Panc1 (cell line): ENCODE results near the gene KIF18B. TPM values are rescaled to one million over a fixed set of nuclear protein-coding genes. Genes with fewer than 3 reads are reported as not detected.

Experiments
- ATAC-seq: fragments of 200-7000 bp; cut with Tn5 transposase; 2 replicates; pipeline ENCODE4 v1.9.1; 2020; ENCODE audit warnings: mild to moderate bottlenecking, moderate library complexity
- BruUV-seq: library from RNA; stranded (reverse); fragments of 400-500 nt; replicated peaks from 2 replicates; lab custom pipeline; 2021; lab: Mats Ljungman, UMichigan
- CTCF ChIA-PET: fragments of 300-600 bp; sonication (Branson Sonifier 250); formaldehyde crosslinking; loops from one replicate; lab custom pipeline; 2022; ENCODE audit warnings: antibody characterized with exemption; lab: Charles Lee
- POLR2A ChIA-PET: fragments of 300-600 bp; sonication (Branson Sonifier 250); formaldehyde crosslinking; loops from one replicate; lab custom pipeline; 2022; ENCODE audit warnings: antibody characterized with exemption; lab: Charles Lee
- DNase-seq: peaks from one replicate; pipeline ENCODE4 v3.0.0-alpha.2; 2010; ENCODE audit warnings: low read depth, low spot score
- H3K27ac ChIP-seq: 2 replicates; pipeline ENCODE4 v1.5.1; 2011; ENCODE audit warnings: mild to moderate bottlenecking, low read length, inconsistent platforms
- H3K27me3 ChIP-seq: fragments of 200-500 bp; sonication (Bioruptor generic); 2 replicates; pipeline ENCODE4 v1.6.0; 2014; ENCODE audit warnings: low read length, inconsistent platforms; ENCODE audit not compliant: control insufficient read depth, insufficient read depth
- H3K36me3 ChIP-seq: fragments of 200-500 bp; sonication (Bioruptor generic); 2 replicates; pipeline ENCODE4 v1.5.1; 2014; ENCODE audit warnings: inconsistent platforms, mild to moderate bottlenecking, low read length, moderate library complexity; ENCODE audit not compliant: control insufficient read depth, insufficient read depth
- H3K4me1 ChIP-seq: 2 replicates; pipeline ENCODE4 v1.5.1; 2011; ENCODE audit warnings: inconsistent platforms, mild to moderate bottlenecking, low read length, moderate library complexity; ENCODE audit not compliant: control insufficient read depth, insufficient read depth
- H3K4me3 ChIP-seq, 2 experiments: 2 replicates each; pipeline ENCODE4 v1.5.1; 2011 to 2012; ENCODE audit warnings: low read depth in 2 of 2, low read length in 2 of 2, mild to moderate bottlenecking in 2 of 2, inconsistent platforms in 1 of 2, moderate library complexity in 1 of 2
- H3K9me3 ChIP-seq: fragments of 200-500 bp; sonication (Bioruptor generic); 2 replicates; pipeline ENCODE4 v1.5.1; 2014; ENCODE audit warnings: low read depth, mild to moderate bottlenecking, inconsistent platforms, low read length, moderate library complexity; ENCODE audit not compliant: control insufficient read depth, insufficient read depth
- POLR2AphosphoS5 ChIP-seq: IDR thresholded peaks from 2 replicates; pipeline ENCODE4 v1.6.1; 2012; ENCODE audit warnings: mild to moderate bottlenecking, low read depth, low read length, moderate library complexity
- REST ChIP-seq, 2 experiments: IDR thresholded peaks; 2 replicates each; pipeline ENCODE4 v1.6.1; 2011 to 2012; ENCODE audit warnings: low read depth in 2 of 2, control low read depth in 1 of 2, low read length in 1 of 2, mild to moderate bottlenecking in 1 of 2, moderate library complexity in 1 of 2; ENCODE audit not compliant: insufficient read depth in 1 of 2
- SIN3A ChIP-seq: IDR thresholded peaks from 2 replicates; pipeline ENCODE4 v1.6.1; 2012; ENCODE audit warnings: low read depth, mild to moderate bottlenecking, low read length, moderate library complexity, borderline replicate concordance; ENCODE audit not compliant: insufficient read depth
- TCF7L2 ChIP-seq: IDR thresholded peaks from 2 replicates; pipeline ENCODE4 v1.6.1; 2011; ENCODE audit warnings: mild to moderate bottlenecking, low read depth, low read length, inconsistent platforms
- in situ Hi-C: cut with HindIII; loops from 2 replicates; pipeline ENCODE4 v1.10.0; 2016; ENCODE audit warnings: low sequenced_read_pairs, low pct_unique_long_range_greater_than_20kb
- intact Hi-C: fragments of 100-400 bp; cut with micrococcal nuclease; formaldehyde crosslinking; loops from one replicate; pipeline ENCODE4 v1.10.0; 2022; ENCODE audit not compliant: unreplicated experiment
- total RNA-seq: library from RNA; stranded (reverse); gene quantifications from one replicate; pipeline ENCODE4 v1.2.1, GENCODE V29; 2021; ENCODE audit not compliant: unreplicated experiment
- TF ChIP-seq, protein P1 (sequence below): fragments of 450-650 bp; IDR thresholded peaks from 2 replicates; pipeline ENCODE4 v1.5.1; 2017; ENCODE audit warnings: mild to moderate bottlenecking

Gene KIF18B
- total RNA-seq, 1 experiment from 2014 or later: 31.3 TPM

- H3K27me3 ChIP-seq: no peaks in the 10 kb centered on the region
- no peak within 1 kb of the TSS for H3K4me3 ChIP-seq
- ChIA-PET CTCF (no interaction called here), POLR2A (no interaction called here)
- BruUV-seq: no TSS peak
- no peaks in the 10 kb centered on the region for H3K4me1 ChIP-seq
- no peak for DNase-seq
- intact Hi-C loops: no loop called here
- H3K9me3 ChIP-seq: no peaks in the 10 kb centered on the region
- no peak for TF ChIP-seq POLR2AphosphoS5
- in situ Hi-C loops: no loop called here
- no peaks in the 10 kb centered on the region for H3K36me3 ChIP-seq
- no peak within 1 kb of the TSS for H3K27ac ChIP-seq
- no peak for ATAC-seq
Observed at GRCh38 chr17:44915321-44915726, 32.2 kb downstream of the KIF18B start, which contains the start of gene GFAP. Gene GFAP, minus strand, starts transcription at chr17:44915500. Its CDS starts 14 bp downstream, at chr17:44915486.

- no peaks in the 10 kb centered on the region for H3K36me3 ChIP-seq
- intact Hi-C loops: no loop called here
- BruUV-seq: no TSS peak
- DNase-seq (no peak), ATAC-seq (no peak)
- no peak overlapping the region for H3K27ac ChIP-seq
- no peaks in the 10 kb centered on the region for H3K4me1 ChIP-seq
- CTCF ChIA-PET: no interaction called here
- no peak overlapping the region for H3K4me3 ChIP-seq
- TF ChIP-seq POLR2AphosphoS5: no peak
- no peak for TF ChIP-seq TCF7L2
- TF ChIP-seq REST (IDR thresholded peaks at IDR 0.05; ENCODE audit: insufficient read depth in 1 of 2, low read depth in 2 of 2, low read length in 1 of 2): no peak
- TF ChIP-seq, protein P1, sequence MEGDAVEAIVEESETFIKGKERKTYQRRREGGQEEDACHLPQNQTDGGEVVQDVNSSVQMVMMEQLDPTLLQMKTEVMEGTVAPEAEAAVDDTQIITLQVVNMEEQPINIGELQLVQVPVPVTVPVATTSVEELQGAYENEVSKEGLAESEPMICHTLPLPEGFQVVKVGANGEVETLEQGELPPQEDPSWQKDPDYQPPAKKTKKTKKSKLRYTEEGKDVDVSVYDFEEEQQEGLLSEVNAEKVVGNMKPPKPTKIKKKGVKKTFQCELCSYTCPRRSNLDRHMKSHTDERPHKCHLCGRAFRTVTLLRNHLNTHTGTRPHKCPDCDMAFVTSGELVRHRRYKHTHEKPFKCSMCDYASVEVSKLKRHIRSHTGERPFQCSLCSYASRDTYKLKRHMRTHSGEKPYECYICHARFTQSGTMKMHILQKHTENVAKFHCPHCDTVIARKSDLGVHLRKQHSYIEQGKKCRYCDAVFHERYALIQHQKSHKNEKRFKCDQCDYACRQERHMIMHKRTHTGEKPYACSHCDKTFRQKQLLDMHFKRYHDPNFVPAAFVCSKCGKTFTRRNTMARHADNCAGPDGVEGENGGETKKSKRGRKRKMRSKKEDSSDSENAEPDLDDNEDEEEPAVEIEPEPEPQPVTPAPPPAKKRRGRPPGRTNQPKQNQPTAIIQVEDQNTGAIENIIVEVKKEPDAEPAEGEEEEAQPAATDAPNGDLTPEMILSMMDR: no peak
- no peak for TF ChIP-seq SIN3A
- H3K9me3 ChIP-seq: no peaks in the 10 kb centered on the region
- in situ Hi-C loops: no loop called here
- POLR2A ChIA-PET: no interaction called here
- H3K27me3 ChIP-seq: no peaks in the 10 kb centered on the region
Observed at GRCh38 chr17:44914698-44915271, 32.8 kb downstream of the KIF18B start.

DNA sequence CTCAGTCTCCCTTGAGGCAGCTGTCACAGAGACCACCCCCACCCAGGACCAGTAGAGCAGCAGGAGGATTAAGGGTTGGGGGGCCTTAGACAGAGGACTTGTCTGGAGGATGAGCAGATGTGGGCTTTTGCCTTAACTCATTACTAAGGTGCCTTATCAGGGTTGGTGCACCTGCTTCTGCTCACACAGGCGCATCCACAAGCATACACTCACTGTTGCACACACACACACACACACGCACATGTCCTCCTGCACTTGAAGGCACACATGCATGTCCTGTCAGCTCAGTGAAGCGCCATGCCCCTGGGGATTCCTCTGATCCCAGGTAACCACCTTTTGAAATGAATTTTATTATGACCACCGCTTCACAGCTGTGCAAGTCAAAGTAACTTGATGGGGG is 33.4 kb downstream of the KIF18B start:
- TF ChIP-seq REST (IDR thresholded peaks at IDR 0.05; ENCODE audit: insufficient read depth in 1 of 2, low read depth in 2 of 2, low read length in 1 of 2): no peak
- TF ChIP-seq POLR2AphosphoS5: no peak
- TF ChIP-seq SIN3A: no peak
- no peak for TF ChIP-seq TCF7L2
- TF ChIP-seq, protein P1: no peak
- Histone ChIP-seq H3K36me3 (no peaks in the 10 kb centered on the region), H3K27ac (no peak overlapping the region), H3K4me1 (no peaks in the 10 kb centered on the region), H3K27me3 (no peaks in the 10 kb centered on the region), H3K9me3 (no peaks in the 10 kb centered on the region), H3K4me3 (no peak overlapping the region)
- no peak for DNase-seq
- ChIA-PET POLR2A (no interaction called here), CTCF (no interaction called here)
- ATAC-seq: no peak
- in situ Hi-C loops: no loop called here
- intact Hi-C loops: no loop called here
- no TSS peak for BruUV-seq
